ENCODE results near the gene DOCK8.

DNA sequence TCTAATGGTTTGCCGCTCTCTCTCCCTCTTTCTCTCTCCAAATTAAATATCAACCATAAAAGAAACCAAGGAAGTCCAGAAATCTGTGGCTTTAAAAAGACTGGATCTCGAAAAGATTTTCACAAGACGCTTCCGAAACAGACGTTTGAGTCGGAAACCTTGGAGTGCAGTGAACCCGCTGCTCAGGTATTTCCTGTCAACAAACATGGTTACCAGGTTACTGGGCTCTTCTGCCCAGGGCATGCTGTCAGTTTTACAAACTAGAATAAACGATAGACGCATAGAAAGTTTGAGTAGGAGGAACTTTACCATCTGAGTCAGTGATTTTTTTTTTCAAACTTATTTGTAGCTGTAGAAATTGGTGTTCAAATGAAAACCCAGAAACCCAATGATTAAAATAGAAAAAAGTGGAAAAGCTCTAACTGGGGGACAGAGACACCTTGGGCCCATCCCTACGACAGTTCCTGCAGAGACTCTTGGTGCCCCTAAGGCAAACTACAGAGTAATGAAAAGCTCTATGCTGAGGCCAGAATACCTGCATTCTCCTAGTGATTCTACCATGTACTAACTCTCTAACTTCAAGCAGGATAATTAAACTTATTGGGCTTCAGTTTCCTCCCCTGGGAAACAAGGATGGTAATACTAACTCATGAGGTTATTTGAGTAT, 90.0 kb downstream of the DOCK8 start:
- TF ChIP-seq CTCF (IDR thresholded peaks at IDR 0.05) (no peak), POLR2A (IDR thresholded peaks at IDR 0.05) (no peak)
